Neural cell (in vitro differentiated cells): ENCODE data around the gene TBX18. TPM values are rescaled to one million over a fixed set of nuclear protein-coding genes. Genes with fewer than 3 reads are reported as not detected.

Experiments
- H2AFZ ChIP-seq: fragments of 200-600, 300-800 bp; sonication (generic), shearing (Covaris generic); 2 replicates; pipeline ENCODE4 v1.6.0; 2014; ENCODE audit warnings: low read depth, mild to moderate bottlenecking, antibody characterized with exemption, low read length, moderate library complexity
- H3F3A ChIP-seq: fragments of 200-600 bp; shearing (Covaris generic); 2 replicates; pipeline ENCODE4 v1.6.1; 2016; ENCODE audit warnings: mild to moderate bottlenecking, moderate library complexity, mixed read lengths, antibody characterized with exemption, low read length; ENCODE audit not compliant: insufficient read depth, poor library complexity, severe bottlenecking
- H3K27ac ChIP-seq: fragments of 200-600, 300-800 bp; sonication (generic), shearing (Covaris generic); 2 replicates; pipeline ENCODE4 v1.5.1; 2014; ENCODE audit warnings: mild to moderate bottlenecking, low read length, moderate library complexity
- H3K27me3 ChIP-seq: fragments of 300-800, 200-600 bp; sonication (generic), shearing (Covaris generic); 2 replicates; pipeline ENCODE4 v1.6.0; 2014; ENCODE audit warnings: mild to moderate bottlenecking, low read depth, low read length, moderate library complexity; ENCODE audit not compliant: insufficient read depth
- H3K36me3 ChIP-seq: fragments of 300-800, 200-600 bp; sonication (generic), shearing (Covaris generic); 2 replicates; pipeline ENCODE4 v1.5.1; 2014; ENCODE audit warnings: mild to moderate bottlenecking, antibody characterized with exemption, low read length, moderate library complexity; ENCODE audit not compliant: insufficient read depth
- H3K4me2 ChIP-seq: fragments of 300-800, 200-600 bp; sonication (generic), shearing (Covaris generic); 2 replicates; pipeline ENCODE4 v1.6.0; 2014; ENCODE audit warnings: mild to moderate bottlenecking, low read length
- H3K4me3 ChIP-seq: fragments of 300-800, 200-600 bp; sonication (generic), shearing (Covaris generic); 2 replicates; pipeline ENCODE4 v1.5.1; 2014; ENCODE audit warnings: mild to moderate bottlenecking, low read length, moderate library complexity
- H3K79me2 ChIP-seq: fragments of 200-600 bp; shearing (Covaris generic); replicated peaks from 2 replicates; pipeline ENCODE4 v1.6.0; 2014; ENCODE audit warnings: mild to moderate bottlenecking, low read length, moderate library complexity; ENCODE audit not compliant: insufficient read depth
- H3K9ac ChIP-seq: fragments of 300-800, 200-600 bp; sonication (generic), shearing (Covaris generic); 2 replicates; pipeline ENCODE4 v1.6.1; 2016; ENCODE audit warnings: mild to moderate bottlenecking, low read length, mixed read lengths
- H3K9me2 ChIP-seq: fragments of 200-600 bp; shearing (Covaris generic); 2 replicates; pipeline ENCODE4 v1.6.1; 2016; ENCODE audit warnings: mild to moderate bottlenecking, low read length, mixed read lengths; ENCODE audit not compliant: insufficient read depth
- H3K9me3 ChIP-seq: fragments of 200-600, 300-800 bp; sonication (generic), shearing (Covaris generic); 2 replicates; pipeline ENCODE4 v1.6.1; 2016; ENCODE audit warnings: mild to moderate bottlenecking, mixed run types, low read length, moderate library complexity, mixed read lengths
- H4K20me1 ChIP-seq: fragments of 200-600 bp; shearing (Covaris generic); 2 replicates; pipeline ENCODE4 v1.6.1; 2016; ENCODE audit warnings: mild to moderate bottlenecking, mixed run types; ENCODE audit not compliant: insufficient read depth
- EP300 ChIP-seq: fragments of 450-650 bp; conservative IDR thresholded peaks from 2 replicates; pipeline ENCODE4 v1.6.1; 2014; ENCODE audit warnings: antibody characterized with exemption, mild to moderate bottlenecking, moderate library complexity; ENCODE audit not compliant: poor library complexity, severe bottlenecking
- EZH2 ChIP-seq: fragments of 200-600, 300-800 bp; shearing (Covaris generic), sonication (generic); IDR thresholded peaks from 2 replicates; pipeline ENCODE4 v1.6.1; 2014; ENCODE audit warnings: antibody characterized with exemption, low read length, borderline replicate concordance, mild to moderate bottlenecking; ENCODE audit not compliant: insufficient read depth, poor library complexity, severe bottlenecking
- MXI1 ChIP-seq: fragments of 450-650 bp; conservative IDR thresholded peaks from 2 replicates; pipeline ENCODE4 v1.6.1; 2014; ENCODE audit warnings: antibody characterized with exemption, mild to moderate bottlenecking; ENCODE audit not compliant: poor library complexity, severe bottlenecking
- POLR2AphosphoS5 ChIP-seq: IDR thresholded peaks from 2 replicates; pipeline ENCODE4 v1.6.1; 2012
- RAD21 ChIP-seq: fragments of 450-650 bp; conservative IDR thresholded peaks from 2 replicates; pipeline ENCODE4 v1.6.1; 2014; ENCODE audit warnings: antibody characterized with exemption, mild to moderate bottlenecking, moderate library complexity
- SMC3 ChIP-seq: fragments of 450-650 bp; conservative IDR thresholded peaks from 2 replicates; pipeline ENCODE4 v1.6.1; 2014; ENCODE audit warnings: antibody characterized with exemption, mild to moderate bottlenecking, moderate library complexity; ENCODE audit not compliant: poor library complexity
- TAF1 ChIP-seq: IDR thresholded peaks from 2 replicates; pipeline ENCODE4 v1.6.1; 2012; ENCODE audit warnings: low read depth
- polyA plus RNA-seq: library from polyadenylated mRNA; depleted of rRNA; stranded (reverse); fragments of >200 nt; gene quantifications from 2 replicates; pipeline ENCODE4 v1.2.3, GENCODE V29; 2014
- TF ChIP-seq, protein P1 (sequence below): fragments of 450-650 bp; IDR thresholded peaks from 2 replicates; pipeline ENCODE4 v1.5.1; 2014; ENCODE audit warnings: antibody characterized with exemption, mild to moderate bottlenecking, moderate library complexity; ENCODE audit not compliant: poor library complexity, severe bottlenecking
- TF ChIP-seq, protein P2 (sequence below): IDR thresholded peaks from 2 replicates; pipeline ENCODE4 v1.6.1; 2012; ENCODE audit warnings: borderline replicate concordance

The TBX18 gene
- polyA plus RNA-seq, 1 donor from 2014 or later = not detected

DNA sequence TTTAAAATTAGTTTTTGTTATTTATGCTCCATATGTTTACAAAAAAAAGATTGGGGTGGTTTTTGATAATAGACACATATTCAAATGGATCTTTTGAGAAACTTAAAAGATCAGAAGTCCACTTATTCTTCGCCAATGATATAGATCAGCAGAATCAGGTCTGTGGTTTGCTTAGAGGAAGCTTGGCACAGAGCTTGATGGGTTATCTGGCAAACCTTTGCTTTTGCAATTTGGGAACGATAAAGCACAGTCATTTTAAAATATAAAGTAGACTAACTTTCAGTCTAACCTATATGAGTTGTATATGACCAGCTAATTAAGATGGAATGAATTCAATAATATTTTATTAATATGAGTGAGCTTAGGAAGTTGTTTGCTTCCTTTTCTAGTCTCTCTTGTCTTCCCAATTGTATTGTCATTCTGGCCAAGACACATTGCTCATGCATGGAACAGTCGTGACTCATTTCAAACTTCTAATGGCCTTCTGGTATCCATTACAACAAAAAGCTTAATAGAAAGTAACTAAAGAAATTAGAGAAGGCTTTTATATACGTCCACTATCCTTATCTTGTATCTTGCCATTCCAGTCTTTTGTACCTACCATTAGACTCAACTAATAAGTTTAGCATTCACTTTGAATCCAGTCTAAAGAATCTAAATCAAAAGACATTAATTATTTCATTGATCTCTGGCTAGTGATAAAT is 118.7 kb downstream of the TBX18 start:
- H3F3A ChIP-seq = no peaks in the 10 kb centered on the region
- no peak overlapping the region for H2AFZ ChIP-seq
- TF ChIP-seq TAF1 (no peak), RAD21 (no peak), EZH2 (no peak), MXI1 (no peak), SMC3 (no peak), POLR2AphosphoS5 (no peak), EP300 (no peak)
- TF ChIP-seq, protein P1, sequence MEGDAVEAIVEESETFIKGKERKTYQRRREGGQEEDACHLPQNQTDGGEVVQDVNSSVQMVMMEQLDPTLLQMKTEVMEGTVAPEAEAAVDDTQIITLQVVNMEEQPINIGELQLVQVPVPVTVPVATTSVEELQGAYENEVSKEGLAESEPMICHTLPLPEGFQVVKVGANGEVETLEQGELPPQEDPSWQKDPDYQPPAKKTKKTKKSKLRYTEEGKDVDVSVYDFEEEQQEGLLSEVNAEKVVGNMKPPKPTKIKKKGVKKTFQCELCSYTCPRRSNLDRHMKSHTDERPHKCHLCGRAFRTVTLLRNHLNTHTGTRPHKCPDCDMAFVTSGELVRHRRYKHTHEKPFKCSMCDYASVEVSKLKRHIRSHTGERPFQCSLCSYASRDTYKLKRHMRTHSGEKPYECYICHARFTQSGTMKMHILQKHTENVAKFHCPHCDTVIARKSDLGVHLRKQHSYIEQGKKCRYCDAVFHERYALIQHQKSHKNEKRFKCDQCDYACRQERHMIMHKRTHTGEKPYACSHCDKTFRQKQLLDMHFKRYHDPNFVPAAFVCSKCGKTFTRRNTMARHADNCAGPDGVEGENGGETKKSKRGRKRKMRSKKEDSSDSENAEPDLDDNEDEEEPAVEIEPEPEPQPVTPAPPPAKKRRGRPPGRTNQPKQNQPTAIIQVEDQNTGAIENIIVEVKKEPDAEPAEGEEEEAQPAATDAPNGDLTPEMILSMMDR = no peak
- TF ChIP-seq, protein P2, sequence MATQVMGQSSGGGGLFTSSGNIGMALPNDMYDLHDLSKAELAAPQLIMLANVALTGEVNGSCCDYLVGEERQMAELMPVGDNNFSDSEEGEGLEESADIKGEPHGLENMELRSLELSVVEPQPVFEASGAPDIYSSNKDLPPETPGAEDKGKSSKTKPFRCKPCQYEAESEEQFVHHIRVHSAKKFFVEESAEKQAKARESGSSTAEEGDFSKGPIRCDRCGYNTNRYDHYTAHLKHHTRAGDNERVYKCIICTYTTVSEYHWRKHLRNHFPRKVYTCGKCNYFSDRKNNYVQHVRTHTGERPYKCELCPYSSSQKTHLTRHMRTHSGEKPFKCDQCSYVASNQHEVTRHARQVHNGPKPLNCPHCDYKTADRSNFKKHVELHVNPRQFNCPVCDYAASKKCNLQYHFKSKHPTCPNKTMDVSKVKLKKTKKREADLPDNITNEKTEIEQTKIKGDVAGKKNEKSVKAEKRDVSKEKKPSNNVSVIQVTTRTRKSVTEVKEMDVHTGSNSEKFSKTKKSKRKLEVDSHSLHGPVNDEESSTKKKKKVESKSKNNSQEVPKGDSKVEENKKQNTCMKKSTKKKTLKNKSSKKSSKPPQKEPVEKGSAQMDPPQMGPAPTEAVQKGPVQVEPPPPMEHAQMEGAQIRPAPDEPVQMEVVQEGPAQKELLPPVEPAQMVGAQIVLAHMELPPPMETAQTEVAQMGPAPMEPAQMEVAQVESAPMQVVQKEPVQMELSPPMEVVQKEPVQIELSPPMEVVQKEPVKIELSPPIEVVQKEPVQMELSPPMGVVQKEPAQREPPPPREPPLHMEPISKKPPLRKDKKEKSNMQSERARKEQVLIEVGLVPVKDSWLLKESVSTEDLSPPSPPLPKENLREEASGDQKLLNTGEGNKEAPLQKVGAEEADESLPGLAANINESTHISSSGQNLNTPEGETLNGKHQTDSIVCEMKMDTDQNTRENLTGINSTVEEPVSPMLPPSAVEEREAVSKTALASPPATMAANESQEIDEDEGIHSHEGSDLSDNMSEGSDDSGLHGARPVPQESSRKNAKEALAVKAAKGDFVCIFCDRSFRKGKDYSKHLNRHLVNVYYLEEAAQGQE = no peak
- H3K79me2 ChIP-seq = no peaks in the 10 kb centered on the region
- no peaks in the 10 kb centered on the region for H3K9me2 ChIP-seq
- no peak overlapping the region for H3K27ac ChIP-seq
- no peaks in the 10 kb centered on the region for H3K36me3 ChIP-seq
- H3K4me2 ChIP-seq = no peak overlapping the region
- H3K4me3 ChIP-seq = no peak overlapping the region
- no peaks in the 10 kb centered on the region for H3K9me3 ChIP-seq
- no peak overlapping the region for H3K9ac ChIP-seq
- H4K20me1 ChIP-seq = no peaks in the 10 kb centered on the region
- H3K27me3 ChIP-seq = no peaks in the 10 kb centered on the region

DNA sequence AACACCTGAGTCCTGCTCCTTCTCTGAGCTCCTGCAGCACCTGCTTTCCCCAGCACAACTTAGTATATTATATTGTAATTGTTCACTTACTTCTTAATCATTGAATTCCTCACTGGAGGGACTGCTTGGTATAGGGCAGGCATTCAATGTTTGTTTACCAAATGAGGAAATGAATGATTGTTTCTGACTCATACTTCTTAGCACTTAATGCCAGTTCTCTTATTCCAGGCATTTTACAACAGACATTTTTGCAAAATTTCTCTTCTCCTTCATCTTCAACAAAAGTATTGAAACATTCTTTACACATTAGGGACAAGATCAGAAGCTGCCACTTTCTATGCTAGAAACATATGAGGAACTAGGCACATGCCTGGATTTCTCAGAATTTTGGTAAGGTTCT is 119.4 kb downstream of the TBX18 start:
- Histone ChIP-seq H3K27me3 (no peaks in the 10 kb centered on the region), H3K36me3 (no peaks in the 10 kb centered on the region), H4K20me1 (no peaks in the 10 kb centered on the region), H3K9ac (no peak overlapping the region), H3F3A (no peaks in the 10 kb centered on the region), H3K4me3 (no peak overlapping the region), H3K27ac (no peak overlapping the region), H2AFZ (no peak overlapping the region), H3K4me2 (no peak overlapping the region), H3K9me2 (no peaks in the 10 kb centered on the region), H3K9me3 (no peaks in the 10 kb centered on the region), H3K79me2 (no peaks in the 10 kb centered on the region)
- TF ChIP-seq, protein P1 = no peak
- TF ChIP-seq EZH2 = no peak
